NCI-H345 treated with DMSO at 0.1 percent for 48 hours (cell line): ENCODE data around the gene RFNG.

Source experiments
- DNase-seq: peaks from one replicate; lab custom pipeline; 2025; ENCODE audit not compliant: unreplicated experiment; lab: John Stamatoyannopoulos, UW

RFNG gene

GRCh38 chr17:82078433-82078832, 26.8 kb upstream of the RFNG start:
- DNase-seq = no peak

GRCh38 chr17:82077617-82078358, 26.2 kb upstream of the RFNG start:
- DNase-seq = no peak

GRCh38 chr17:82076785-82077591, 25.4 kb upstream of the RFNG start:
- no peak for DNase-seq

- DNase-seq = no peak
Measured at GRCh38 chr17:82076018-82076784, 24.6 kb upstream of the RFNG start.

GRCh38 chr17:82073446-82073845, 21.8 kb upstream of the RFNG start:
- no peak for DNase-seq

GRCh38 chr17:82072827-82073226, 21.2 kb upstream of the RFNG start:
- DNase-seq = no peak

- no peak for DNase-seq
Measured at GRCh38 chr17:82070611-82071010, 19.0 kb upstream of the RFNG start.

GRCh38 chr17:82065638-82066303, 14.2 kb upstream of the RFNG start, which contains the start of gene DUS1L:
Gene DUS1L, minus strand, starts transcription at chr17:82065804. Its CDS starts 745 bp downstream, at chr17:82065059.
- DNase-seq = peak; percentile 29

GRCh38 chr17:82065193-82065637, 13.6 kb upstream of the RFNG start:
- DNase-seq = no peak

- no peak for DNase-seq
Measured at GRCh38 chr17:82064433-82065192, 13.0 kb upstream of the RFNG start.

- no peak for DNase-seq
Measured at GRCh38 chr17:82063424-82064415, 12.1 kb upstream of the RFNG start.

- no peak for DNase-seq
Measured at GRCh38 chr17:82062984-82063368, 11.4 kb upstream of the RFNG start.

GRCh38 chr17:82062076-82062983, 10.7 kb upstream of the RFNG start:
- DNase-seq = no peak

- no peak for DNase-seq
Measured at GRCh38 chr17:82061047-82061925, 9.7 kb upstream of the RFNG start.

GRCh38 chr17:82060614-82061013, 9.0 kb upstream of the RFNG start:
- DNase-seq = no peak

- no peak for DNase-seq
Measured at GRCh38 chr17:82060001-82060380, 8.4 kb upstream of the RFNG start.
